K562 (cell line): ENCODE data around the gene BSDC1. TPM values are rescaled to one million over a fixed set of nuclear protein-coding genes. Genes with fewer than 3 reads are reported as not detected.

Source experiments
- CSDE1 ChIP-seq, 2 experiments: fragments of 450-650 bp; IDR thresholded peaks; 2 replicates each; pipeline ENCODE4 v1.6.1; 2016; ENCODE audit warnings: mild to moderate bottlenecking in 1 of 2
- ELF1 ChIP-seq: fragments of 200-800 bp; sonication (Bioruptor generic); IDR thresholded peaks from 2 replicates; pipeline ENCODE4 v1.6.1; 2016; ENCODE audit warnings: missing genetic modification characterization, missing compliant biosample characterization
- FOXA3 ChIP-seq, 2 experiments: fragments of 450-650 bp in 1 of 2; sonication (generic) in 1 of 2; formaldehyde crosslinking; IDR thresholded peaks in 1 of 2; conservative IDR thresholded peaks in 1 of 2; 2 replicates each; pipeline versions ENCODE4 v1.4.0 to v1.8.0; 2020 to 2022; ENCODE audit warnings: mild to moderate bottlenecking in 2 of 2, missing genetic modification reagents in 1 of 2
- NCOA4 ChIP-seq: fragments of 450-650 bp; IDR thresholded peaks from 2 replicates; pipeline ENCODE4 v1.6.1; 2018; ENCODE audit warnings: mild to moderate bottlenecking; ENCODE audit not compliant: partially characterized antibody
- NFE2 ChIP-seq: IDR thresholded peaks from 2 replicates; pipeline ENCODE4 v1.6.1; 2014; ENCODE audit warnings: antibody characterized with exemption, low read depth
- RBFOX2 ChIP-seq: fragments of 200-400 bp; formaldehyde crosslinking; IDR thresholded peaks from 2 replicates; pipeline ENCODE4 v1.6.1; 2017; ENCODE audit warnings: low read depth, mild to moderate bottlenecking, low read length, moderate library complexity
- SIRT6 ChIP-seq: IDR thresholded peaks from one replicate; pipeline ENCODE4 v1.6.1; 2012; ENCODE audit warnings: low read depth, mild to moderate bottlenecking, control low read depth, inconsistent platforms, low read length, moderate library complexity
- THAP7 ChIP-seq: fragments of 250-450 bp; sonication (Bioruptor Pico); IDR thresholded peaks from 2 replicates; pipeline ENCODE4 v1.5.0; 2021
- ZBTB8A ChIP-seq: fragments of 450-650 bp; IDR thresholded peaks from 2 replicates; pipeline ENCODE4 v1.6.1; 2018; ENCODE audit warnings: mild to moderate bottlenecking, moderate library complexity; ENCODE audit not compliant: partially characterized antibody
- ZNF79 ChIP-seq: fragments of 250-450 bp; sonication (Bioruptor Pico); IDR thresholded peaks from 2 replicates; pipeline ENCODE4 v1.4.0; 2020; ENCODE audit warnings: low read depth, mild to moderate bottlenecking, moderate library complexity
- polyA plus RNA-seq, 8 experiments: library from polyadenylated mRNA; depleted of rRNA in 4 of 8; stranded (reverse) in 5 of 8; unstranded in 3 of 8; fragments of >200 nt; fragmentation: Nextera tagmentation in 2 of 8; fragmentation: Illumina TruSeq in 1 of 8; extraction: Ambion mirVana in 2 of 8; extraction: Trizol in 1 of 8; gene quantifications; 2 replicates each; pipeline versions ENCODE4 v1.2.1 to v1.2.3, GENCODE V29; 2011 to 2014; ENCODE audit warnings: inconsistent platforms in 1 of 8, missing spikeins in 1 of 8
- total RNA-seq, 7 experiments: library from RNA; depleted of rRNA in 6 of 7; stranded (reverse); fragments of >200 nt in 6 of 7; fragmentation: Illumina TruSeq in 2 of 7; extraction: Trizol in 2 of 7; gene quantifications; 2 replicates each; pipeline versions ENCODE4 v1.2.1 to v1.2.3, GENCODE V29; 2011 to 2021; ENCODE audit warnings: low replicate concordance in 1 of 7

Gene BSDC1
- total and polyA plus RNA-seq, 9 of the 15 experiments (the other 6 are each of a cell fraction or from before 2014, with no cell fraction given), result 10.2 to 96.8 (median 73.1) TPM

DNA sequence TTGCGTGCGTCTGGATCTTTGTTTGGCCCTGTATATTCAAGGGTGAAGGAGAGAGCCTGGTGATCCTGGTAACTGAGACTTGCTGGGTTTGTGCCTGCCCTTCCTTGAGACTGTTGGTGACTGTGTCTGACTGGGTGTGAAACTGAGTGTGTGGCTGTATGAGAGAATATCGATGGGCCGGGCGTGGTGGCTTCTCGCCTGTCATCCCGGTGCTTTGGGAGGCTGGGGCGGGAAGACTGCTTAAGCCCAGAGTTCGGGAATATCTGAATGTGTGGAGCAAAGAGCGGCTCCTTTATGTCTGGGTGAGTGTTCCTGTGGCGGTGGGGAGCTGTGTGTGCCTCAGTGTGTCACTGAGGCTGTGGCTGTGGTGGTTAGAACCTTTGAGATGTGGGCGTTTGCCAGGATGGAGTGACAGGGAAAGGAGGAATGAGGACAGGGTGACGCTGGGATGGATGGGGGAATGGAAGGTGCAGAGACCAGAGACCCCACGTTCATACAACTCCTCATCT, 55.5 kb downstream of the BSDC1 start (continued):
- TF ChIP-seq THAP7 (CRISPR knock-in tag) (no peak), RBFOX2 (no peak), CSDE1 (IDR thresholded peaks at IDR 0.05) (no peak), FOXA3 (CRISPR knock-in tag; conservative IDR thresholded peaks at IDR 0.05 in 1 of 2, IDR thresholded peaks at IDR 0.05 in 1 of 2) (no peak), ZBTB8A (no peak), ELF1 (tag) (no peak), NFE2 (no peak), NCOA4 (no peak), ZNF79 (CRISPR knock-in tag) (no peak), SIRT6 (no peak)
- TF ChIP-seq, all 486 proteins: peak for 0
